GM18526 (cell line): ENCODE measurements around the gene BDH1.

ENCODE experiments used
- POLR2A ChIP-seq: IDR thresholded peaks from 3 replicates; pipeline ENCODE4 v1.6.1; 2011; ENCODE audit not compliant: insufficient read length; ENCODE audit errors: extremely low read depth

BDH1 gene

GRCh38 chr3:197586181-197586580 is 30.4 kb upstream of the BDH1 start:
- TF ChIP-seq POLR2A = no peak

DNA sequence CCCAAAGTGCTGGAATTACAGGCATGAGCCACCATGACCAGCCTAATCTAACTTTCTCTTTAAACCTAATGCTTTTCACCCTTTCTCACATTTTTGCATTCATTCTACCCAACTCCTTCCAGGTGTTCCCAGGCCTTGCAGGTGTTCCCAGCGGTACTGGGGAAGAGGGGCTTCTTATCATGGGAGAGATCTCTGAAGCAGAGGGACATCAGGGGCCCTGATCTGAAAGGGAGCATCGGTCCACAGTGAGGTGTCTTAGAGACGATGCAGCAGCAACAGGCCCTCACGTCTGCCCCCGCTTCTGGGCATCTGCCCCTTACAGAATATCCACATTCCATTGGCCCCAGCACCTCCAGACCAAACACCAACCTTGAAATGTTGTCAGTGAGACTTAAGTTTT is 29.0 kb upstream of the BDH1 start:
- no peak for TF ChIP-seq POLR2A

GRCh38 chr3:197583371-197583770 is 27.6 kb upstream of the BDH1 start:
- TF ChIP-seq POLR2A = no peak

- no peak for TF ChIP-seq POLR2A
Measured at GRCh38 chr3:197580253-197580691, 24.5 kb upstream of the BDH1 start.

DNA sequence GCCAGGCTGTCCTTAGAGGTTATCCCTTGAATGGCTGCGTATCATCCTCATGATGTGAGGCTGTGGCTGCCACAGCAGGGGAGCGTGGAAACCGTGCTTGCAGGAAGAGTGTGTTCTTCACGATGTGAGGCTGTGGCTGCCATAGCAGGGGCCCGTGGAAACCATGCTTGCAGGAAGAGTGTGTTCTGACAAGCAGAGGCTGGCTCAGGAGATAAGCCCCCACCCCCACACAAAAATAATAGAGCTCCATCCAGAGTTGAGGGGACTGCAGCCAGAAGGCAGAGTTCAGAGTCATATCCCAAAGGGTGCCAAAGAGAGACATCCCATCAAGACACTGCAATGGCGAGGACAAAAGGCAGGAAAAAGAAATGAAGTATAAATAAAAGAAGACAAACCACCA is 22.6 kb upstream of the BDH1 start:
- no peak for TF ChIP-seq POLR2A

- TF ChIP-seq POLR2A = no peak
Measured at GRCh38 chr3:197577366-197578074, 21.8 kb upstream of the BDH1 start.

DNA sequence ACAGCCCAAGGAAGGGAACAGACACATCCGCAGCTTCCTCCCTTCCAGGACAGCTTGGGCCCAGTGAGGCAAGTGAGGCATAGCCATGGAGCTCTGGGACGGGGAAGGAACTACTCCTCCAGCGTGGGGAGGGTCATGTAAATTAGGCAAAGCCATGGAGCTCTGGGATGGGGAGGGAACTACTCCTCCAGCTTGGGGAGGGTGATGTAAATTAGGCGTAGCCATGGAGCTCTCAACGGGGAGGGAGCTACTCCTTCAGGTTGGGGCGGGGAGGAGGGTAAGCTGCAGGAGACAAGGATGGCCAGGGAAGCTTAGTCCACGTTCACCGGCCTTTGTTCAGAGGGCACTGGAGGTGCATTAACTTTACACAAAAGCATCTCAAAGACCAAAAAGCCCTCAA is 21.1 kb upstream of the BDH1 start:
- no peak for TF ChIP-seq POLR2A

DNA sequence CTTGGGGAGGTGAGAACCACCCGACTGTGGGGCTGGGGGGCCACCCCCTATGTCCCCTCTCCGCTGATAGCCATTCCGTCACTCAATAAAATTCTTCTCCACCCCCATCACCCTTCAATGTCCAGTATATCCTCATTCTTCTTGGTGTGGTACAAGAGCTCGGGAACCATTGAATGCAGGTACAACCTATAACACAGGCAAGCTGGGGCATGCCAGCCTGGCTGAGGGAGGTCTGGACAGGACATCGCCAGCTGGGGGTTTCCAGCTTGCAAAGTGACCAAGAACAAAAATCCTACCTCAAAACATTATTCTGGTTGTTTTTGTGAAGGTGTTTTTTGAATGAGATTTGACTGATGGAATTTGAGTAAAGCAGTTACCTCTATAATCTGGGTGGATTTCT is 19.6 kb upstream of the BDH1 start:
- no peak for TF ChIP-seq POLR2A

GRCh38 chr3:197573048-197573767 is 17.4 kb upstream of the BDH1 start:
- no peak for TF ChIP-seq POLR2A

DNA sequence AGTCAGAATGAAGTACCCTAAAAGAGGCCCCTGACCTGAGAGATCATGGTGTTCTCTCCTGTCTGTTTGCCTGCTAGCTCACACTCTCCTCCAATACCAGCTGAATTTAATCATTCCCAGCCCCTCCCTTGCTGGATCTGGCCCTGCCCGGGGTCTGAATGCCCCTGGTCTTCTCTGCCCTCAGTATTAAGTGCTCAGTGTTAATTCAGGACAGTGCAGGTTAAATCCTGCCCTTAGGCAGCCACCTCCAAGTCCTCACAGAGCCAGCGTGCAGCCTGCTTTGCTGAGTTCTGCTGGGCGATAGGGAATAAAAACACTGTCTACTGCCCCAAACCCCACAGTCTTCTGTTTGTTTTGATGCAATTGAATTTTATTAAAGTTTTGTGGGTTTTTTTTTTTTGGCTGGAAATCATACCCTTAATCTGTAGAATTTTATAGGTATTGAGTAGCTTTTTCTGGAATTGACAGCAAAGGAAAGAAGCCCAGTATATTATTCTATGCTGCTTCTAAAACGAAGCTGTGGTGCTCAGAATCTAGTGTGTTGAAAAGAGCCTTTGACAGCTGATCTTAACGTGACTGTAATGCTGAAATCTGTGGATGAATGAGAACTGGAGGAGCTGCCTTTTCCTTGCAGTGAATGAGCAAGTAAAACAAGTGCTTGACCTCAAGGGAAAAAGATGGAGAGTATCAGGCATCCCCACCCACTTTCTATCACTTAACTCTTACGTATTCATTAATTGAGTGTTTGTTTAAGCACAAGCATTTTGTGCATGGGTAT is 12.3 kb upstream of the BDH1 start:
- no peak for TF ChIP-seq POLR2A

GRCh38 chr3:197564097-197564843 is 8.5 kb upstream of the BDH1 start:
- no peak for TF ChIP-seq POLR2A

DNA sequence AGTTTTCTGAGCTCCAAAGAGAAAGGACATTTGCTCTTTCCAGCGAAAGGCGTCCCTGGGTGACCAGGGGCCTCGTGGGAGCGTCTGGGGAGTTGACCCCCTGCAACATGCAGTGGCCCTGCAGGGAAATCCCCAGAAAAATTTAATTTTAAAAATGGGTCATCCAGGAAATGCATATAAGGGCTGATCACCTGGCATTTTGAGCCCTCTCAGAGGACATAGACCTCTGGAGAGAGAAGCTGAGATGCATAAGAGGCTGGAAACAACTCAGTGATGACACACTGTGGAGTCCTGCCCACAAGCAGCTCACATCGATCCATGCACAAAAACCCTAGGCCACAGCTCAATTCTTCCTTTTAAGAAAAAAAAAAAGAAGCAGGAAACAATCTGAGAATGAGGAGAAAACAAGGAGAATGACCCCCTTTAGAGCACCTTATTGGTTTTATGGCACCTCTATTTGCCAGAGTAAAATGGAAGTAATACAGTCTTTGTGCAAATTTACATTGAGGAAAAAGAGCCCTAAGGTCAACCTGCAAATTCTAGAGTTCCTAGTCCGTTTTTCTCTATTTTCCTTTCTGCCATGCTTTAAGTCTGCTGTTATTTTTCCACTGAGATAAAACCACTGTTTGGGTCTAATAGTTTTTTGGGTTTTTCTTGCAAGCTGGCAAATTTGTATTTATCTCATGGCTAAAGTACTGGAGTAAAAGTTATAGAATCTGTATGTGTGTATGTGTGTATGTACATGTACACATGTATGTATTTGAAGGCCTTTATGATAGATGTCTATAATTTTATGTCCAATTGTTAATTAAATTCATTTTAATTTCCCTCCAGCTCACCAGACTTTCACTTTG is 6.9 kb upstream of the BDH1 start:
- no peak for TF ChIP-seq POLR2A

- TF ChIP-seq POLR2A = no peak
Measured at GRCh38 chr3:197561926-197562325, 6.2 kb upstream of the BDH1 start.

DNA sequence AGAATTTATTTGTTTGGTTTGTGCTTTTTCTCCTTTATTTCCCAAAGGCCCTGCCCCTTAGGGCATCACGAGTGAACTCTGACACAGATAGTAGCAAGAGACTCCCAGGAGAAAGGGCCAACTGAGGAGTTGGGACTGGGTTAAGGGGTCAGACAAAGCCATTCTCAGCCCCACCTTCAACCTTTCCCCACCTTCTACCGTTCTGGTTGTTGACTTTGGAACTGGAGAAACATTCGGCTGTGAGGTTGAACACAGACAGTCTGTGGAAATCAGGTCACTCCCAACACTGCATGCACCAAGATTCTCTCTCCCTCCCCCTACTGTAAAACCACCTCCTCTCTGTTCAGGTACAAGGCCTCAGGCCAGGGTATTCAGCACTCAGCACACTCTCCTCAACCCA is 3.9 kb upstream of the BDH1 start:
- TF ChIP-seq POLR2A = no peak
